Measurements from ENCODE around the gene SCGB2B2. TPM values are rescaled to one million over a fixed set of nuclear protein-coding genes. Genes with fewer than 3 reads are reported as not detected.

The SCGB2B2 gene
- total and polyA plus RNA-seq, 2 of the 4 experiments (the other 2 are of a cell fraction): not detected

GRCh38 chr19:34662919-34663318, 14.0 kb downstream of the SCGB2B2 start:
- no peaks in the 10 kb centered on the region for H4K20me1 ChIP-seq (ENCODE audit: insufficient read depth, low read length)
- dilution Hi-C loops (cut with HindIII; ENCODE audit: low sequenced_read_pairs, unreplicated experiment): no loop called here
- H2BK120ac ChIP-seq (ENCODE audit: low read depth, low read length): no peak overlapping the region
- TF ChIP-seq, protein P1, sequence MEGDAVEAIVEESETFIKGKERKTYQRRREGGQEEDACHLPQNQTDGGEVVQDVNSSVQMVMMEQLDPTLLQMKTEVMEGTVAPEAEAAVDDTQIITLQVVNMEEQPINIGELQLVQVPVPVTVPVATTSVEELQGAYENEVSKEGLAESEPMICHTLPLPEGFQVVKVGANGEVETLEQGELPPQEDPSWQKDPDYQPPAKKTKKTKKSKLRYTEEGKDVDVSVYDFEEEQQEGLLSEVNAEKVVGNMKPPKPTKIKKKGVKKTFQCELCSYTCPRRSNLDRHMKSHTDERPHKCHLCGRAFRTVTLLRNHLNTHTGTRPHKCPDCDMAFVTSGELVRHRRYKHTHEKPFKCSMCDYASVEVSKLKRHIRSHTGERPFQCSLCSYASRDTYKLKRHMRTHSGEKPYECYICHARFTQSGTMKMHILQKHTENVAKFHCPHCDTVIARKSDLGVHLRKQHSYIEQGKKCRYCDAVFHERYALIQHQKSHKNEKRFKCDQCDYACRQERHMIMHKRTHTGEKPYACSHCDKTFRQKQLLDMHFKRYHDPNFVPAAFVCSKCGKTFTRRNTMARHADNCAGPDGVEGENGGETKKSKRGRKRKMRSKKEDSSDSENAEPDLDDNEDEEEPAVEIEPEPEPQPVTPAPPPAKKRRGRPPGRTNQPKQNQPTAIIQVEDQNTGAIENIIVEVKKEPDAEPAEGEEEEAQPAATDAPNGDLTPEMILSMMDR (conservative IDR thresholded peaks at IDR 0.05; ENCODE audit: low read depth, low read length): no peak
- TF ChIP-seq POLR2A (IDR thresholded peaks at IDR 0.05; ENCODE audit: low read depth, low read length) (no peak), BHLHE40 (IDR thresholded peaks at IDR 0.05; ENCODE audit: low read depth, low read length) (no peak), FOS (IDR thresholded peaks at IDR 0.05; ENCODE audit: low read depth, low read length) (no peak), MXI1 (IDR thresholded peaks at IDR 0.05; ENCODE audit: borderline replicate concordance, low read depth, low read length) (no peak), CHD1 (IDR thresholded peaks at IDR 0.05; ENCODE audit: low read depth, low read length) (no peak)
- DNase-seq (no peak), ATAC-seq (ENCODE audit: low read depth) (no peak)
- ChIA-PET CTCF (interaction anchor here (0.6 kb wide), 1 partner anchor 1388 kb away, joined by 3 read pairs; no protein-coding TSS in a partner anchor), POLR2A (ENCODE audit: unreplicated experiment) (no interaction called here)
- H3K4me2 ChIP-seq (ENCODE audit: low read depth, low read length): no peak overlapping the region
- no TSS peak for BruUV-seq (replicated peaks)
- no peak overlapping the region for H4K91ac ChIP-seq (ENCODE audit: insufficient read depth, low read depth, low read length)
- H3K23ac ChIP-seq (ENCODE audit: low read depth, low read length): no peak overlapping the region
- no peak overlapping the region for H3K56ac ChIP-seq (ENCODE audit: extremely low read depth, insufficient read depth, low read length)
- H3K4me3 ChIP-seq (ENCODE audit: insufficient read depth, low read depth, low read length): no peak overlapping the region
- H2AK9ac ChIP-seq (replicated peaks; ENCODE audit: low read depth, low read length, poor library complexity): no peak overlapping the region
- peaks cover 5% of the 10 kb centered on the region for H3K4me1 ChIP-seq (ENCODE audit: control insufficient read depth, insufficient read depth, low read length)
- H3K27ac ChIP-seq (ENCODE audit: insufficient read depth, low read length): no peak overlapping the region
- no peak overlapping the region for H3K18ac ChIP-seq (ENCODE audit: low read depth, low read length)
- H3K4ac ChIP-seq (ENCODE audit: low read depth, low read length): no peak overlapping the region
- H2AFZ ChIP-seq (replicated peaks; ENCODE audit: low read length, poor library complexity): no peak overlapping the region
- H3K79me1 ChIP-seq (ENCODE audit: low read depth in 1 of 2, low read length in 2 of 2): no peaks in the 10 kb centered on the region
- H2BK20ac ChIP-seq (ENCODE audit: low read depth, low read length): no peak overlapping the region
- H3K9me3 ChIP-seq (ENCODE audit: control insufficient read depth, insufficient read depth, low read length): no peaks in the 10 kb centered on the region
- H3K27me3 ChIP-seq (ENCODE audit: control insufficient read depth, insufficient read depth, low read length): no peaks in the 10 kb centered on the region
- no peak overlapping the region for H4K5ac ChIP-seq (ENCODE audit: low read depth, low read length)
- H3K14ac ChIP-seq (replicated peaks; ENCODE audit: low read depth, low read length): no peak overlapping the region
- in situ Hi-C loops (cut with MboI; ENCODE audit: low sequenced_read_pairs): no loop called here
- H2BK5ac ChIP-seq (ENCODE audit: low read depth, low read length, poor library complexity, severe bottlenecking): no peak overlapping the region
- no peak overlapping the region for H4K8ac ChIP-seq (ENCODE audit: low read depth in 2 of 2, low read length in 2 of 2)
- no peaks in the 10 kb centered on the region for H3K36me3 ChIP-seq (ENCODE audit: control insufficient read depth, insufficient read depth, low read length)
- intact Hi-C loops (cut with micrococcal nuclease): no loop called here
- H2BK15ac ChIP-seq (ENCODE audit: low read depth, low read length): no peak overlapping the region
- no CpG with 5 or more reads among the region's 5 CpGs for WGBS, 2 experiments (ENCODE audit: extremely low coverage in 2 of 2, insufficient read length in 1 of 2)
- H2AK5ac ChIP-seq (ENCODE audit: low read depth, low read length): no peak overlapping the region
- H3K9me1 ChIP-seq (ENCODE audit: insufficient read depth, low read length): no peaks in the 10 kb centered on the region
- H3K9ac ChIP-seq (ENCODE audit: low read depth, low read length): no peak overlapping the region

Data from IMR-90 (cell line).